Activated naive CD4-positive, alpha-beta T cell treated with anti-CD3 and anti-CD28 coated beads, Interleukin-2, amount 50 U/mL, for 16 hours (primary cell): Measurements from ENCODE around the gene APOD.

Experiments
- DNase-seq: peaks from one replicate; pipeline ENCODE4 v3.0.0-alpha.2; 2020

Gene APOD

DNA sequence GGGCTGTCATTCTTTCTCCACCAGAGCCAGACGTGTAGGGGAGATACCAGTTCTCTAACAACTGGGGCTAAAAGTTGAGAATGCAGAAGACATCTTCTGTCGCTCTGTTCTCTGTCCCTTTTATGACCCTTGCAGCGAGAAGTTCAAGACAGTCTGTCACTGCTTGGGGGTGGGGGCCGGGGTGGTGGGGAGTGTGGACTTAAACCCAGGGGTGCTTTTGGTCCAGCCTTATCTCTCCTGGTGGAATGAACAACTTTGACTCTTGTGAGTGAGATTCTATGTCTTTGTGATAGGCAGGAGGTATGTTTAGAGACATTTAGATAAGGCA, 767 bp upstream of the APOD start:
- no peak for DNase-seq

DNA sequence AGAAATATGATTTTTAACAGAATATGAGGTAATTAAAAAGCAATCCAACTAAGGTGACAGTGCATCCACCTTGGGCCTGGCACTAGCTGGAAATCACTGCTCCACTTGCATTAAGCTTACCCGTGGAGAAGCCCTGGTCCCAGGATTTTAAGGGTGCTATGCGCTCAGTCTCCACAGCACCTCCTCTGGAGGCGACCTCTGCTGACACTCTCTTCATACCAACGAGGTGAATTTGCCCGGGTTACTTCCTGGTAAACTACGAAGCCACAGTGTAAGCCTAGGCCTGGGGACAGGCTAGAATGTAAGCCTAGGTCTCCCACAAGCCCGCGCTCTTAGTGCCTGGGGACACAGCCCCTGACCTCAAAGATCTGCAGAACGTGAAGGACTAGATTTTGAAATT, 793 bp downstream of the APOD start:
- no peak for DNase-seq

DNA sequence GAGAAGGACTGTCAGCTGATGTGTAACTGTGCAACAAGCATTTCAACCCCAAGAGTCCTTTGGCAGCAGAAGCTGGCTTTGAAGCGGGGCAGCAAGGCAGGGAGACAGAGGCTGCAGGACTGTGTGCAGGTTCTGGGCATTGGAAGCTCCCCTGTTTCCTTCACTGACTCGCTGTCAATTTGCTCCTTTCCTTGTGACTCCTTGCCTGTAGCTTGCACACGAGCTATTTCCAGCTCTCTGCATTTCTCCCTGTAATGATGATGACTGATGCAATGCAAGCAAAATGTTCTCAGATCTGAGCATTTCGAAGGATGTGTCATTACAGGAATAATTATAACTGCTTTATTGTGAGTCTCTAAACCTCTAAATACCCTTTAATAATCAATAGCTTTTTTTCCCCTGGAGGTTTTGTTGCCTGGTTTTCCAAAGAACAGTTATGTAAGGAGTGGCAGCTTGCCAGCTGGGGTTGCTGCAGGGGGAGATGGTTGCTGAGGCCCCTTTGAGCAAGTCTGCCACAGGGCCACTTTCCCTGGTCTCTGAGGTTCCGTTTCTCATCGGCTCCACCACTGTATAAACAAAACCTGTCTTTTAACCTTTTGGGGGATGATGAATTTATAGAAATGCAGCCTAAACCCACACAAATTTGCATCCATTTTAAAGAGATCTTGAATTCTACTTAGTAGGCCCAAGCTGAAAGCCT, 2.8 kb downstream of the APOD start:
- no peak for DNase-seq

DNA sequence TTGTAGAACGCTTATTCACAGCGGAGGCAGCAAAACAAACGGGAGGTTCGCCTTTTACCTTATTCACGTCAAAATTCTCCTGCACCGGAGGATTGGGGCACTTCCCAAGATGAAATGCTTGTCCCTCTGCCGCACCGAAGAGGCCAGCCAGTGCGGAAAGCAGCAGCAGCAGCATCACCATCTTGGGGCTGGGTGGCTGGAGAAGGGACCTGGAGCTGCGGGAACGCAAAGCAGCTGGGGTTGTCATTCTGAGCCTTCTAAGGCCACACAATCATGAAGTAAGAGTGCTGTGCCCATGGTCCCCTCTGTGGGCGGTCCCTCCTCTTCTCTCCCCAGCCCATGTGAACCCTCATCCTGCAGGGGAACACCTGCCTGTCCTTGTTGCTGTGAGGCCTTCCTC, 4.5 kb downstream of the APOD start:
- DNase-seq: no peak

DNA sequence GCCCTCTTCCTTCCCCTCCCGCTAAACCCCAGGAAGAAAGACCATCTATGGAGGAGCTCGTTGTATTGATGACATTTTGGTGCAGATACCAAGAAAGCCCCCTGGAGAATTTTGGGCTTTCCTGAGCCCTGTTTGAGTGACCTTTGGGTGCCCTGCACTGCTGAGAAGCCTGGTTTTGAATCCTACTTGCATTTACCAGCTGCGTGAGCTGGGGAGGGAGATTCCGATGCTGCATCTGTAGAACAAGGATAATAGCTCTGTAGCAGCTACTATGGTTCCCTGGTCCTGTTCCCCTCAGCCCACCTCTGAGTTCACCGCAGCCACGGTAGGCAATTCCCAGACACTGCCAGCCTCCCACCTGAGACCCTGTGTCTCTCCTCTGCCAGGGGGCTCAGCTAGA, 5.2 kb downstream of the APOD start:
- DNase-seq: no peak

DNA sequence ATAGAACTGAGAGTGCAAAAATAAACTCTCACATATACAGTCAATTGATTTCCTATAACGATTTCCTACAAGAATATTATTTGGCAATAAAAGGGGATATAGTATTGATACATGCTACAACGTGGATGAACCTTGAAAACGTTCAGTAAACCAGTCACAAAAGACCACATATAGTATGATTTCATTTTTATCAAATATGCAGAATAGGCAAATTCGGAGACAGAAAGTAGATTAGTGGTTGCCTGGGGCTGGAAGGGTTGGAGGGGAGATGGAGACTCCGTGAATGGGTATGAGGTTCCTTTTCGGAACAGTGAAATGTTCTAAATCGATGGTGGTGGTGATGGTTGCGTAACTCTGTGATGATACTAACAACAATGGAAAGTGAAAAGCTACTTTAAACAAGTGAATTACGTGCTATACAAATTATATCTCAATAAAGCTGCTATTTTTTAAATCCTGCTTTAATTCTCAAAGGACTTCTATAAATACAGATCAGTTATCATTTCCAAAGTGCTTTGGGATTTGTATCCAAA, 6.0 kb downstream of the APOD start:
- DNase-seq: no peak

- no peak for DNase-seq
Measured at GRCh38 chr3:195574497-195575304, 9.0 kb downstream of the APOD start.

- no peak for DNase-seq
Measured at GRCh38 chr3:195573611-195574496, 9.9 kb downstream of the APOD start.

DNA sequence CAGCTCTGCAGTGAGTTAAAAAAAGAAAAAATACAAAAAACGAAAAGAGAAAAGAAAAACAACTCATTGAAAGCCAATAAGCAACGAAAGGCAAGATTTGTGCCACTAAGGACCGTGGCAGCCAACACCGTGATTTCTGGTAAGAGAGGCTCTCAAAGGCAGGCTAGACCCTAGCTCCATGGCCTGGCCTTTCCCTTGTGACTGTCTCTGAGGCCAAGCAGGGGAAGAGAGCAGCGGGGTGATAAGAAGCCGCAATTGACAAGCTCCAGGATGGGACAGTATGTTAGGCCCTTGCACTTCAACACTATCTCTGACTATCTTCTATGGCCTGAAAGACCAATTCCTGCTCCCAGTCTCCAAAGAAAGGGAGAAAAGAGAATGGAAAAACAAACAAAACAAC, 12.4 kb downstream of the APOD start:
- DNase-seq: no peak

GRCh38 chr3:195570912-195571311, 12.8 kb downstream of the APOD start:
- DNase-seq: no peak

DNA sequence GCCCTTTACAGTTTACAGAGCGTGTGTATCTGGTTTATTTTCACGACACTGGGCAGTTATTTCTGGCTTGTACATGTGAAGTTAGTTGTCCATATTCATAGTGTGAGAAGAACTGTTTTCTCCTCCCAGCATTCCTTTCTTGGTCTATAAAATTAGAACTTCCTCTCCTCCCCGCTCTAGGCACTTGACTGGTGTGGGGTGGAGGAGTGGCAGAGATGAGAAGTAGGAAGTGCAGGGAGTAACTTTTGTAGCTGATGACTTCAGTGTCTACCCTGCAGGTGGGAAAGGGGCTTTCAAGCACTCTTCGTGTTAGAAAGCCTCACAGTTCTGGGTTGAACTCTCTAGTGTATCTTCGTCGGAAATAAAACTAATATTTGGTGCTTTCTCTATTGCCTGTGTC, 13.4 kb downstream of the APOD start:
- DNase-seq: no peak

DNA sequence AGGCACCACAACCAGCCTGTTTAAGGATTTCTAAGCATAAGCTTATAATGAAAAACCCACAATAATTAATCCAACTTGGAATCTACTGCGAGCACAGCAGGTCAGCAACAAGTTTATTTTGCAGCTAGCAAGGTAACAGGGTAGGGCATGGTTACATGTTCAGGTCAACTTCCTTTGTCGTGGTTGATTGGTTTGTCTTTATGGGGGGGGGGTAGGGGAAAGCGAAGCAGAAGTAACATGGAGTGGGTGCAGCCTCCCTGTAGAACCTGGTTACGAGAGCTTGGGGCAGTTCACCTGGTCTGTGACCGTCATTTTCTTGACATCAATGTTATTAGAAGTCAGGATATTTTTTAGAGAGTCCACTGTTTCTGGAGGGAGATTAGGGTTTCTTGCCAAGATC, 15.1 kb downstream of the APOD start:
- DNase-seq: no peak

DNA sequence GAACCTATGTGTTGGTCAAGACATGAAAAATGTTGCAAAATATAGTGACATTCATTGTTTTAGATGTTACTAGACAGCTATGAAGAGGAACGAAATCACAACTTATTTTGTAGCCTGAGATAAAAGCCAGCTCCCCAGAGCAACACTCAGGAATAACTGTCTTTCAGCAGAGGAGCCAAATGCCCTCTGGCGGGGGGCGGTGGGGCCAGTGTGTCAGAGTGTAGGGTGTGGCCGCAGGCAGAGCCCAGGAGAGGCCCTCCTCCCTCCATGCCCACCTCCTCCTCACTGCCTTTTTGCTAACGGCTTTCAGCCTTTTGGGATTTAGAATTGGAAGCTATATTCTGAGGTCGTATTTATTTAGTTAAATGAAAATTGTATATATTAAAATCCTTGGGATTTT, 16.9 kb downstream of the APOD start:
- no peak for DNase-seq

GRCh38 chr3:195565716-195566115, 18.0 kb downstream of the APOD start:
- no peak for DNase-seq

- no peak for DNase-seq
Measured at GRCh38 chr3:195563317-195563716, 20.4 kb downstream of the APOD start.

DNA sequence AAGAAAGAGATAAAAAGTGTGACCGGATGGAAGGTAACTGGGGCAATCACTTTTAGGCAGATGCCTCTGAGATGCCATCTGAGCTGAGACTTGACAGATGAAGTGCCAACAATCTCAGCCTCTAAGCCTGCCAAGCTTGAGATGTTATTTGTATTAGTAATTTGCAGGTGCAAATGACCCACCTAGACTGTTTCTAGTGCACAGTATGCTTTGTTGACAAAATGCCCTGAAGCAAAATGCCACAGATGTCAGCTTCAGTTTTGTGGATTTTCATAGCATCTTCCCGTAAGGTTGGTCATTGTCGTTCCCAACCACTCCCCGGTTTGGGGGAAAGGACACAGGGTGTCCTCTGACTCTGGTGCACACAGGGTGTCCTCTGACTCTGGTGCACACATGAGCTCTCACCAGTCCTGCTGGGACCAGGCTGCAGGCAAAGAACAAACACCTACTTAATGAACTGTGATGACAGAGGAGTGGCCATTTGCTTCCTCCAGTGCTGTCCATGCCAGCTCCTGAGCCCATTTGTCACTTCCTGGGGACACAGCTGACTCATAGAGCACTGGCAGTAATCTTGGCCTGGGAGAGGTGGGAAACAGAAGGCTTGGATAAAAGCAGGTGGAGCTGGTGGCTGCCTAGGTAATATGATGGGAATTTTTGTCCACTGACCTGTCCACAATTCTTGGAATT, 23.9 kb downstream of the APOD start:
- DNase-seq: no peak

GRCh38 chr3:195558602-195559001, 25.1 kb downstream of the APOD start:
- no peak for DNase-seq

DNA sequence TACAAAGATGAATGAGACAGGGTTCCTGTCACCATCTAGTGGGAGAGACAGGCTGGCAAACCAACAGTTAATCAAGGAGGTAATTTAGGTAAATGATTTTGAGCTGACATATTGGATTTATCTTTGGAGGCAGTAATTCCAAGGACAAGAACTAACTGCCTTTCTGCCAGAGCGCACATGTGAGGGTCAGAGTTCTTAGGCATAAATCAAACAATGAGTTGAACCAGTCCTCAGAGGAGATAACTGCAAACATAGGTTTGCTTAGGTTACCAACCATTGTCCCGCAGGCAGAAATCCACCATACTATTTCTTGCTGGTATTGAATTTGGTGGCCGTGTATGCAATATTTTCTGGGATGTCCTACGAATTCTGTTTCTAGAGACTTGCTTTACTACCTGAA, 26.4 kb downstream of the APOD start:
- no peak for DNase-seq

DNA sequence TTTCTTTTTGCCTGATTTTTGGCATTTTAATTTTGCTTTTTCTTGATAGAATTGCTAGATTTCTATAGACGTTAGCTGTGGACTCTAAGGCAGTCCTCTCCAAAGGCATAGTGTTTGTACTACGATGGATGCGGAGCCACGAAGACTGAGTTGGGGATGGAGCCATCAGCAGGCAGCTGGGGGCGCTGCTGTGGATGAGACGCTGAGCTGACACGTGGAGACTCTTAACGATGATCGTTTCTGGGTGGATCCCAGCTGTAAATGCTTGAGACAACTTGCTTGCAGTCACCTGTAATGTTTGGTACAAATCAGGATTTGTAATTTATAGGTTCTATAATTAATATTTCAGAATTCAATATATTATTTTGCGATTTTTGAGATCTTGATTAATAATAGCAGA, 27.4 kb downstream of the APOD start:
- DNase-seq: peak; percentile 49

GRCh38 chr3:195555110-195555509, 28.6 kb downstream of the APOD start:
- peak; percentile 42 for DNase-seq

- no peak for DNase-seq
Measured at GRCh38 chr3:195554458-195554857, 29.3 kb downstream of the APOD start.

DNA sequence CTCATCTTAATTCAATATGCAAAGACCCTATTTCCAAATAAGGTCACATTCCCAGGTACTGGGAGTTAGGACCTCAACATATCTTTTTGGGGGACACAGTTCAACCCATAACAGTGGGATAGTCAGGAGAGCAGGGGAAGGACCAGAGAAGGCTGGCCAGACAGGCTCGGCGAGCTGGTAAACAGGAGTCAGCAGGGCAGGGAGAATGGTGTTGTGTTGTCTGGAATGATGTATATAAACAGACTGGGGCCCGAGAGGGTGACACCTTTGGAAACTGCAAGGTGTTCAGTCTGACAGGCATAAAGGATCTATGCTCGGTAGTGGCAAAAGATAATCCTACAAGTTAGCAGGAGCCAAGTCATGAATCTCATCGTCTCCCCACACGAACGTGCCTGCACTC, 30.5 kb downstream of the APOD start:
- no peak for DNase-seq
